ENCODE results near the gene PDLIM5.

PDLIM5 gene

DNA sequence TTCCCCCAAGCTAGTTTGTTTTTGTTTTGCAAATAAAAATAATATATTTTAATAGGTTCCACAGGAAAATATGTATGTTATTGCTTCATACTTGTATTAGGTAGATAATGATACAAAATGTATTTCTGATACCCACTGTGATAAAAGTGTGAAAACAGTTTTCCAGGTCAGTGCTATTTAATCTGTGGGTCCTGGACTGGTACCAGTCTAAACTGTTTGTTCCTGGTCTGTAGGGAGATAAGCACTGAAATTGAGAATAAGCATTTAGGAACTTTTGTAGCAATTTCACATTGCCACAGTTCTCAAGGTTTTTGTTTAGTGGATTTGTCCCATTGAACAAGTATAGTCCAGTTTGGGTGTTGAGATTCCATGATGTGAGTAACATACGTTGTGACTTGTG lies 110.5 kb downstream of the PDLIM5 start:
- no peak for DNase-seq

DNA sequence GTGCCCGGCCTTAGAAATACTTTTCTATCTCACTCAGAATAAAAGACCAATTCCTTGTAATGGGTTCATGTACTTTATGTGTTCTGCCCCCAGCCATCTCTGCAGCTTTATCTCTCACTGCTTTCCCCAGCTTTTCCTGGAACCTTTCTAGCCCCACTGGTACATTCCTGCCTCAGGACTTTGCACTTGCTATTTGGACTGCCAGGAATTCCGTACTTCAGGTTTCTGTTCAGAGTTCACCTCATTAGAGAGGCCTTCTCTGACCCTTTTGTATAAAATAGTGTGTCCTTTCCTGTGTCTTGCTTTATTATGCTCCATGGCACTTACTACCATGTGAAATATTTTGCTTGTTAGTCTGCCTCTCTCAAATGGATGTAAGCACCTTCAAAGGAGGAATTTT lies 112.5 kb downstream of the PDLIM5 start:
- no peak for DNase-seq

DNA sequence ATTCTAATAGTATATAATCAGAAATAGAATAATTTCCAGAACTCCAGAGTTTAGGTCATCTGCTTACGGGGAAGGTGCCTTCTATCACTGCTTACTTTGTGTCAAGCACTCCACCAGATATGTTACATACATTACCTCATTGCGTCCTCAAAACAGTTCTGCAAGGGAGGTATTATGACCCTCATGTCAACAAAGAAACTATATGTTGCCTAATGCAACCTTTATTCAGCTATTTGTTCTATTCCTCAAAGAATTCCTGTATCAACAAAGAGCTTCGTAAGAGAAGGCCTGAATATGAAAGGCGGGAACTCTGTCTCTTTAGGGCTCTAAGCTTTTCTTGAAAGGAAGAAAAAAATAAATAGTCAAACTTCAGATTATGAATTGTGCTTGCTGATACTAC lies 114.7 kb downstream of the PDLIM5 start:
- DNase-seq = no peak

DNA sequence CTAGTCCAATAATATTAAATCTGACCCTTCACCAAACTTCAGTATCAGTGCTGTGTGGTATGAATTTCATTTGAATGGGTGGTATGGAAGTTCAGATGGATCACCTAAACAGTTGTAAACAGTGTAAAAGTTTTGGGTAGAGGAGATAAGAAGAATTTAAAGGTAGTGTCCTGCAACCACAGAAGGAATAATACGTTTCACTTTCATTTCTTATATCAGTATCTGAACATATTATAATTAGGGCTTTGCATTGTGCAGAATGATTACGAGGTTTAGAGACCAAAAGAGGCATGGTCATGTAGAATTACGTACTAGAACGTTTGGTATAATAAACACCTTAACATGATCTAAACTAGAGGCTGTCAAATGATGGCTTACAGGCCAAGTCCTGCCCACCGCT lies 116.1 kb downstream of the PDLIM5 start:
- no peak for DNase-seq

DNA sequence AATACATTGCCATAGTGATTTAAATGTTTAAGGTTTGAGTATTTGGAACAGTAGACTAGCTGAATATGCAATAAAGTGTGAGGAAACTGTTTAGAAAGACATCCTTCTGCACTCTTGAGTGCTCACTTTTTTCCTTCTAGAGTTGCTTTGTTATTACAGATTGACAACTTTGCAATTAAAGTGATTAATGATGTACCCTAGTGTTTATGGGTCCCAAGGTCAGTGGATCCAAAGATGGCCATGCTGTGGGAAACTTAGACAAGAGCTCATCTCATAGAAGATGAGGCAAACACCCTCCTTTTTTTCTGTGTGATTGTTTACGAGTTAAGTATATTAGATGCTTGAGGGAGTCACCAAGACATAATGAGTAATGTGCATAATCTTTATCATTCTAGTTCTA lies 118.8 kb downstream of the PDLIM5 start:
- DNase-seq = no peak

DNA sequence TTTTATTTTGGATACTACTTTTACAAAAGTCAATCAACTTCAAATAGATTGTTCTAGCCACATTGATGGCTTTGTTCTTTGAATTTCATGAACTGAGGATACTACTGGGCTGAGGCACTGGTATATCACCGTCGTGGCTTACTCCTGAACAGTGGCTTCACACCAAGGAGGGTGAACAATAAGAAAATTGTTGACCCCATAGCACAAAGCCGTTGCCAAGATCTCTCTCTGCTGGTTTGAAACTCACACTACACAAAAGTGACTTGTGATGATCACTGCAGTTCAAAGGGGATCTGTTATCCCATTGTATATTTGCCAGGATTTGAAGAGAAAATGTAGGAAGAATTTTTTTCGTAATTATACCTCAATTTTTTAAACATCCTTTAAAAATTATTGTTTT lies 119.6 kb downstream of the PDLIM5 start:
- DNase-seq = no peak

DNA sequence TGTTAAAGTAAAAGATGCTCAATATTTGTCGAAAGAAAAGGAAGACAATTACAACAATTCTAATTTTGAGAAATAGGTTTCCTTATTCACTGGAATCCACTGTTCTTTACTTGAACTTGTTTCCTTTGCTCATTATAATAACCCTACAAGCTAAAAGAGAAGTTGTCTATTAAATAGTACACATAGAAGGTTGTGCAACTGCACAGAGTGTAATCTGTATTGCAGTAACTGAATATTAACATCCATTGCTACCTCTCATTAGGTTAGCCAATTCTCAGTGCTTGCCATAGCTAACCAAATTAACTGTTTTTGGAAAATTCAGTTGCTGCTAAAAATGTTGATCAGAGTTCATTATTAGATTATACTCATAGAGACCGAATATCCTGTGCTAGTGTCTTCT lies 120.0 kb downstream of the PDLIM5 start:
- DNase-seq = no peak

DNA sequence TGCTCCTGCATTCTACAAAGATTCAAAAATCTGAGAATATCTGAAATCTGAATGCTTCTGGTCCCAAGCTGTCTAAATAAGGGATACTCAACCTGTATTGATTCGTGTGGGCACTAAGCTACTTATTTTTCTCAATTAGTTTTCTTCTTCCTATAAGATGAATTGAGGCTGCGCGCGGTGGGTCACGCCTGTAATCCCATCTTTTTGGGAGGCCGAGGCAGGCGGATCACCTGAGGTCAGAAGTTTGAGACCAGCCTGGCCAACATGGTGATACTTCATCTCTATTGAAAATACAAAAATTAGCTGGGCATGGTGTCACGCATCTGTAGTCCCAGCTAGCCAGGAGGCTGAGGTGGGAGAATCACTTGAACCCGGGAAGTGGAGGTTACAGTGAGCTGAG lies 122.3 kb downstream of the PDLIM5 start:
- no peak for DNase-seq

DNA sequence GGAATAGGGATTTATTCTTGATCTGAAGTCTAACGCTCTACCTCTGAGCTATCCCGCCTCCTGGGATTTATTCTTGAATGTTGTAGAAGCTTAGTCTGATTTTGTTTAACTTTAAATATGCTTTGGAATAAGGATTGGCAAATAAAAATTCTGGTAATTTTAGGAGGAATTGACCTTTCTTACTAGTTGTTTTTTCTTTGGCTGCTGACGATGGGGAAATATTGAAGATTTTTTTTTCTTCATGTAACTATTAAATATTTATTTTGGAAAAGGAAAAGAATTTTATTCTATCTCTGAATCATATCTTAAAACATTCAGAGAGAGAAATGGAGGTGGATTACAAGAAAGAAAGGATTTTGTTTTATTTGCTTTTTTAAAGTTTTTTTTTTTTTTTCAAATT lies 122.9 kb downstream of the PDLIM5 start:
- no peak for DNase-seq

DNA sequence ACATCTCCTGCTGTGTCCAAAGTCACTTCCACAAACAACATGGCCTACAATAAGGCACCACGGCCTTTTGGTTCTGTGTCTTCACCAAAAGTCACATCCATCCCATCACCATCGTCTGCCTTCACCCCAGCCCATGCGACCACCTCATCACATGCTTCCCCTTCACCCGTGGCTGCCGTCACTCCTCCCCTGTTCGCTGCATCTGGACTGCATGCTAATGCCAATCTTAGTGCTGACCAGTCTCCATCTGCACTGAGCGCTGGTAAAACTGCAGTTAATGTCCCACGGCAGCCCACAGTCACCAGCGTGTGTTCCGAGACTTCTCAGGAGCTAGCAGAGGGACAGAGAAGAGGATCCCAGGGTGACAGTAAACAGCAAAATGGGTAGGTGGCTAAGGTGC lies 123.9 kb downstream of the PDLIM5 start:
- no peak for DNase-seq

DNA sequence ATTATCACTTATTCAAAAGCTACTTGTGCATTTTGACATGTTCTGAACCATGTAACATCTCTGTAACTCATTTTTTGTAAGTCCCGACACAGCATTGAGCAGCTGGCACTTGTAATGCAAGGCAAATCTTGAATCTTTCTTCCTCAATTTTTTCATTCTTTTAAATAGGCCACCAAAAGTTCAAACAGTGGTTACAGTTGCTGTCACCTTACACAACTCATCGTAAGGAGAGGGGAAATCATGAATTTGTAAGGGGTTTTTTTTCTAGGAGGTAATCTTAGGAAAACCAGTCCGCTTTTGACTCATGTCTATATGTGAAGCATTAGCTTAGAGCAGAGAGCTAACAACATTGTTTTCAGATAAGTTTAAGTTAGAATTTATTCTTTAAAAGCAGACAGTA lies 124.5 kb downstream of the PDLIM5 start:
- DNase-seq = no peak

DNA sequence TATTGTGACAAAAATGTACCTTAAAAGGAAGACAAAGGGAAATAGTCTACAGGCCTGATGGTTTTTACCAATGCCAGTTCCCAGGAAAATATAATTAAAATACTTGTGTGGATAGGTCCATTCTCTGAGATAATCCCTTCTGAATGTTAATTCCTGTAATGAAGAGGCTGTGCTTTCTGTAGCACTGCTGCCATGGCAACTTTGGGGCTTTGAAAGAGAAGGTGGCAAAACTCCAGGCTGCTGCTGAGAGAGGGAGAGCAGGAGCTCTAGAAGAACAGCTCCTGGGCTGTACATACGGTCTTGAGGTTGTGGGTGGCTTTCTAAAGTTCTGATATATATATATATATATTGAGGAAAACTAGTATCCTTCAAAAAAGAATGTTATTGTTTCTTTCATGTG lies 125.4 kb downstream of the PDLIM5 start:
- DNase-seq = no peak

DNA sequence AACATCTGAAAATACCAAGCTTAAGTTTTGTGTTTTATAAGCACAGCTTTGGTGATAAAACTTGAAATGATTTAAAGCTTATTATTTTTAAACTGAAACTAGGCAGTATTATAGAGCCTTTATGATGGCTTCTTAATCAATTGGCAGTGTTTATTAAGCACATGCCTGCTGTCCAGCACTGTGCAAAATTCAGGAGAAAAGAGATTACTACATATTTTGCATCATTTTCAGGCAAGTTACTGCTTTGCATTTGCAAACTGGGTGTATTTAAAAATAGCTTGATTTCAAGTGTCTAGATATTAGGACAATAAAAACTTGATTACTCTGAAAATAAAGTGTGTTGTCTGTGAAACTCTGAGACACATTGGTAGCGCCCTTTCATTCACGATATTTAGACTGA lies 126.5 kb downstream of the PDLIM5 start:
- no peak for DNase-seq

DNA sequence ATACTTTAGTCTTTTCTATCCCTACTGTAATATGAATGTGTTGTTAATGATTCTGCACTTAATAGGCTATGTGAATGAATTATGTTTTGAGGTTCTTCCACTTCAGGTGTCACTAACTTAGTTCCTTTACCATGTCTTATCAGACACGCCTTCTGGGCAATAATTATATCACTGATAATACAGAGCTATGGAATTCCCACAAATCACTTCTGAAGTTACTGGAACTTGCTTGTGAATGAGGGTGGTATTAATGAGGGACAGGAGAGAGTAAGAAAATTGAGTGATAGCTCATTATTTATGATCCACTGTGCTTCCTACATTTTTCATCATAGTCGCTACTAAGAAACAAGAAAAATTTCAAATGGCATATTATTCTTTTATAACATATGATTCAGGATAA lies 130.0 kb downstream of the PDLIM5 start:
- DNase-seq = no peak

DNA sequence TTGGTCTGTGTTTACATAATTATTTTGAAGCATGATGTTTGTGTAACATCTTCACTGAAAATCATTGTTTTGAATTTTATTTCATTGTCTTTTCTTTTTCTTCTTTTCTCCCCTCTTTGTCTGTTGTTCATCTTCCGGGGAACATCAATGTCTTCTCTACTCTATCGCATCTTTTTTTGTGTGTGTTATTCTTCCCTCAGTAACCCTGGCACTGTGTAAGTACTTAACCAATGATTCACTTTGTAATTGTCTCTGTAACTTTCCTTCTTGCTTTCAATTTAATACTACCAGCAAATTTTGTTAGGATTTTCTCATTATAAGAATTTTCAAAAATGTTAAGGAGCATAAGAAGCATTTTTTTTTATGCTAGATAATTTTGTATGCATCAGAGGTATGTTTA lies 130.8 kb downstream of the PDLIM5 start:
- DNase-seq = no peak

DNA sequence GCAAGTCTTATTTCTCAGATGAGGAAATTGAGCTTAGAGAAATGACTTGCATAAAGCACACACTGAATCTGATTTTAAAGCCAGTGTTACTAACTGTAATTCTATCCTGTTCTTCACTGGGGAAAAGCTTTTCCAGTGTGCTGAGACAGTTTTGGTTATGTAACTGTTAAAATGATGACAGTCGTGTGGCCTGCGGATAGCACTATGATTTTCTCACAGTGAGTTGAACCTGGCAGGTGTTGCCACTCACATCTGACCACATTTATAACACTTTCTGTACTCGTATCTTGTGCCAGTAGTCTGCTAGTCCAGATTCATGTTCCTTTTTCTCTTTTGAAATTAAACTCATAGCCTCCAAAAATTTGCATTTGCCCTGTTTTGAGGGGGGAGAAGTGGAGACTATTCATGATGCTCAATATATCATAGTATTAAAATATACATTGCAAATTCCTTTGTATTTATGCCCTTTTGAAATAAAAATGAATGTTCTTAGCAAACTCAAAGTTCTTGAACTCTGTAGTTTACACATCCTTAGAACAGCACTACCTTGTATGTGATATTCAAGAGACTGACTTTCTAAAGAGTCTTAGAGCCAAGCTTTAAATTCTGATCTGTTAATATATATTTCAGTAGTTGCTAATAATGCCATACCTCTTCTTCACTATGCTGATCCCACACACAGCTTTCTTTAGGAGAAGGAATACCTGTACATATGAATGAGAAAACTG lies 132.3 kb downstream of the PDLIM5 start:
- no peak for DNase-seq

DNA sequence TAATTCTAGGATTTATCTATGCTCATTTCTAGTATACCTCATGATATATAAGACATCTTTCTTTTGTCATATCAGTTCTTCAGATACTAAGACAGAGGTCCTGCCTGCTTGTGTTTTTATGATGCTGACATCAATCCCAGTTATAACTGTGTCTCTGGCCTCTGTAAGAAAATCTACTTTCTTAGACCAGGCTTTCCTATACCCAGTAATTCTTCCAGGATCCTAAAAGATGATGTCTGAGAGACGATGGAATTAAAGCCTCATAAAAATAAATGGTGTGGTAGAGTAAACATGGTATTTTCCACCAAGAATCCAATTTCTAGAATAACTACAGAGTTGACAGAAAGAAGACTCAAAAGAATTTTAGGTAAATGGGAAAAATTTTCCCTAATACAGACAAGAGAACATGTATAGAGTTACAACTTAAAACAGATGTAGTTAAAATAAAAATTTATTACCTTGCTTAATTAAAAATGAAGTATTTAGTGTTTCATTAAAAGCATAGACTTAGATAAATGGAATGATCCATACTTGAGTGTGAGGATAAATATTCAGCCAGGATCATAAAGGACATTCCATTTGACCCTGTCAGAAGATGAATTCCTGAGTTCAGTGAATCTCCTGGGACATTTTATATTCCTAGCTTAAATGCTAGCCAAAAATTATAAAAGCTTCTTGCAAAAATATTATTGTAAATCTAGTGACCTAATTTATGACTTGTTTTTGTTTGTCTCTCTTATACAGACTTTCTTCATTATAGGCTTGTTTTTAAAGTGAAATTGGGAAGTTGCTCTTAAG lies 137.4 kb downstream of the PDLIM5 start:
- DNase-seq = no peak

DNA sequence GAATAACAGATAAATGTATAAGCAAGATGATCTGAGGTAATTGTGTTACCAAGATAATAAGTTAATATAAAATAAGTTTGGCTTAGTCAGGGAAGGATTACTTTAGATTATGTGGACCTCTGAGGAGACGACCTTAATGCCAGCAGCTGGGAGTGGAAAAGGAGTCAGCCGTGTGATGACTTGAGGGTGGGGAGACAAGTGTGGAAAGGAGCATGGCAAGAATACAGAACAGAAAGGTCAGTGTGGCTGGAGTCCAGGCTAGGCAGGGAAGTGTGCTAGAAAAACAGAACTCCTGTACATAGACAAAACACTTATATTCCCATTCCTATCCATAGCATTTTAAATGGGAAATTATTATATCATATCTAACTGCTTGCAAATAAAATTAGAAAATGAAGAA lies 138.8 kb downstream of the PDLIM5 start:
- no peak for DNase-seq

DNA sequence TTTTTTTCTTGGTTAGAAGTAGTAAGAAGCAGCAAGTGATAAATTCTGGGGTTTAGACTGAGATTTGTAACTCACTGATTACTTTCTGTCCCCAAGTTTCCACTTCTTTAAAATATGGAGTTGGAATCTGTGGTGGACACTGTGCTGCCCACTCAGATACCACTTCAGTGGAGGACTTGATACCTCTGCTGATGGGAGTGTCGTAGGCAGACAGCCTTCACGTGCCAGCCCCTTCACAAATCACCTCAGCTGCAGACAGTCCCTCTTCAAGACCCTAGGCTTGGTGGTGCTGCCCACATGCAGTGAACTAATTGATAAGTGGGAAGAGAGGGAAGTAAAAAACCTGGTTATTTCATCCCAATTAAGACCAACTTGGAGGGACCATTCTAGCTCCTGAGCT lies 139.5 kb downstream of the PDLIM5 start:
- DNase-seq = no peak

DNA sequence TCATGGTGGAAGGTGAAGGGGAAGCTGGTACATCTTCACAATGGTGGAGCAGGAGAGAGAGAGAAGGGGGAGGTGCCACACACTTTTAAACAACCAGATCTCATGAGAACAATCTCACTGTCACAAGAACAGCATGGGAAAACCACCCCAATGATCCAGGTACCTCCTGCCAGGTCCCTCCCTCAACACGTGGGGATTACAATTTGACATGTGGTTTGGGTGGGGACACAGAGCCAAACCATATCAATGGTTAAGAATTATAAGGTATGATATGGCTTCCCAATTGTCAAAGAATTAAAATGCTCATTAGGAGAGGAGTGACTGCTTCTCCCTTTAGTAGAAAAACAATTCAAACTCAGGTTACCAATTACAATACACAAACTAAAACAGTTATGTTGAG lies 143.3 kb downstream of the PDLIM5 start:
- no peak for DNase-seq

DNA sequence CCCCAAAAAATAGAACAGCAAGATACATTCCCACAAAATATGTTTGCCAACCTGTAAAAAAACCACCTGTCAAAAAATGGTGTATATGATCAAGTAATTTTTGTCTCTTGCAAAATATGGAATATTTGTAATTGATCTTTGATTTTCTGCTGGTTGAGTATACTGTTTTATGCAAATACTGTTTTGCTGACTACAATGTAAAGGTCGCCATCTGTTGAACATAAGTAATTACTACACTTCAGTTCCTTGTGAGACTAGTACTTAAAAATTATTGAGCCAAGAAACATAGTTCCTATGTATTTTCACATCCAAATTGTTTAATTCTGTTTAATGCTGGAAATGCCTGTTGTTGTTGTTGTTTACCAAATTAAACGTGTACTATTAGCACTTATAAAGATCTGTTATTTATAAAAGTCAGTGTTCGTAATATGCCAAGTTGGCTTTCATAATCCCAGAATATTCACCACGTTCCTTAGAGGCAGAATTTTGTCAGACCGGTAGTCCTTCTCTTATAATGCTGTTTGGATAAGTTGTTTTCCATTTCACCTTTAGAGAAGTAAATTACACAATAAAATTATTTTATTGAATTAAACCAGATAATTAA lies 144.2 kb downstream of the PDLIM5 start:
- peak; percentile 5 for DNase-seq

DNA sequence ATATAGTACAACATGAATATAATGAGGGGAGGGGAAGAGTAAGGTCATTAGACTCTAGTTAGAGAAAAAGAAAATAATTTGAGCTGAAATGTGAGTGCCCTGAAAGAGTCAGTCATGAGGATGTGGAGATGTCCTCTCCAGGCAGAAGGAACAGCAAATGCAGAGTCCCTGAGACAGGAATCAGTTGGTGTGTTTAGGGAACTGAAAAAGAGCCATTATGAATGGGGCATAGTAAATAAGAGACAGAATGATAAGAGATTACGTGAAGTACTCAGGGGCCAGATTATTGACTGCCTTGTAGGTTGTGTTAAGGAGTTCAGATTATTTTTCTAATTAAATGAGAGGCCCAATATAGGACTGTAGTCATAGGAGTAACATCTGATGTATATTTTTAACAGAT lies 147.0 kb downstream of the PDLIM5 start:
- no peak for DNase-seq

DNA sequence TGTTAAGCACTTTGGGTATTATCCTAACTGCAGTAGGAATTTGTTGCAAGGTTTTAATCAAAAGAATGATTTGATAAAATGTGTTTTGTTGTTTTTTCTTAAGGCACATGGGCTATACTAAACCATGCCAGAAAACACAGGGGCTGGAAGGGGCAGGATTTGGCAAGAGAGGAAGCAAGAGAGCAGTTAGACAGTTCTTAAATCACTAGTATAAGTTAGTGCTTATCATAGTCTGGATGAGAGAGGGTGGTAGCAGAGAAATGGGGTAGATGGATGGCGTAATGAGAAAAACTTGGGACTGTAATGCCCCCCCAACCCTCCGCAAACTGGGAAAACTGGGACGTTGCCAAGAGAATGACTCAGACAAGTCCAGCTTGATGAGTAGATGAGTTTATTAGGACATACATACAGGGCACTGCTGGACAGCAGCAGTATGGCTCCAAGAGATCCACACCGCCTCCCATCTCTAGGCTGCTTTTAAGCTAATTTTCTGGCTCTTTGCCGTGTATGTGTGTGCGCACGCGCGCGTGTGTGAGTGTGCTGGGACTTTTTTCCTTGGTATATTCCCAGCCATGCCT lies 151.5 kb downstream of the PDLIM5 start:
- DNase-seq = no peak

DNA sequence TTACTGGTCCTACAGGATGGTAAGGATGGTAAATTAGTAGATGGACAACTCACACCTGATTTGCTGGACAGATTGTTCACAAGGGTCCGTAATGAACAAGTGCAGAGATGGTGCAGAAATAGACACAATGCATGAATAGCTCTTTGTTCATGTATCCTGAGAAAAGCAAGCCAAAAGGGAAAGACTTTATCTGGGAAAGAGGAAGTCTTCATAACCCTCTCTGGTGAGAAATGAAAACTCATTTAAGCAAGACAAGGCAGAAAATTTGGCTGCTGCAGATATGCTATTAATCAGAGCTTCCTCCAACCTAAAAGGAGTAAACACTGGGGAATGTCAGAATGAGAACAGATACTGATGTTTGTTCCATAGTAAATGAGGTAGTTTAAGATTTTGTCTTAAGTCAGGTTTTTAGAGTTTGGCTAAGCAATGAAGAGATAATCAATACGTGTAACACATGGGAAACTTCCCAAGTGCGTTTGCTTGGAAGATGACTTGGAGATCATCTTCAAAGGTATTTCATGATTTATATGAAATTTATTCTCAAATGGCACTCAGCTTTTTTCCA lies 153.6 kb downstream of the PDLIM5 start:
- DNase-seq = no peak
